MCF 10A (cell line): ENCODE results near the gene THEM4. TPM values are rescaled to one million over a fixed set of nuclear protein-coding genes. Genes with fewer than 3 reads are reported as not detected.
"Not testable (repeated sequence)": the region's sequence is repeated elsewhere in the genome, so short reads cannot be mapped to it uniquely, and the experiment has no call there.

ENCODE experiments used
- BruUV-seq: library from RNA; stranded (reverse); fragments of 400-500 nt; replicated peaks from 2 replicates; lab custom pipeline; 2021; lab: Mats Ljungman, UMichigan
- CTCF ChIA-PET: fragments of 300-600 bp; sonication (Branson Sonifier 250); formaldehyde crosslinking; extraction: SDS; loops from one replicate; lab custom pipeline; 2021; ENCODE audit warnings: antibody characterized with exemption, inconsistent platforms; lab: Yijun Ruan, JAX
- POLR2A ChIA-PET: fragments of 300-600, 350-650 bp; sonication (Branson Sonifier 250); formaldehyde crosslinking; extraction: SDS; loops from one replicate; lab custom pipeline; 2020; ENCODE audit warnings: antibody characterized with exemption, inconsistent platforms; lab: Yijun Ruan, JAX
- DNase-seq: peaks from one replicate; pipeline ENCODE4 v3.0.0-alpha.2; 2018; ENCODE audit not compliant: unreplicated experiment
- H3K27ac Mint-ChIP-seq: one replicate; pipeline ENCODE4 v1.8.0; 2022; ENCODE audit warnings: mild to moderate bottlenecking, low read depth, mixed read lengths; ENCODE audit not compliant: unreplicated experiment
- H3K27me3 Mint-ChIP-seq: one replicate; pipeline ENCODE4 v1.8.0; 2022; ENCODE audit warnings: mixed read lengths; ENCODE audit not compliant: insufficient read depth, unreplicated experiment
- H3K36me3 Mint-ChIP-seq: one replicate; pipeline ENCODE4 v1.8.0; 2022; ENCODE audit warnings: mild to moderate bottlenecking, moderate library complexity, mixed read lengths; ENCODE audit not compliant: insufficient read depth, unreplicated experiment
- H3K4me1 Mint-ChIP-seq: one replicate; pipeline ENCODE4 v1.8.0; 2022; ENCODE audit warnings: mixed read lengths; ENCODE audit not compliant: insufficient read depth, unreplicated experiment
- H3K4me3 Mint-ChIP-seq: one replicate; pipeline ENCODE4 v1.8.0; 2022; ENCODE audit warnings: mild to moderate bottlenecking, moderate library complexity, mixed read lengths; ENCODE audit not compliant: unreplicated experiment
- H3K9me3 Mint-ChIP-seq: one replicate; pipeline ENCODE4 v1.8.0; 2022; ENCODE audit warnings: mixed read lengths; ENCODE audit not compliant: unreplicated experiment
- CTCF ChIP-seq: fragments of 200-600 bp; IDR thresholded peaks from one replicate; pipeline ENCODE4 v1.8.0; 2022; ENCODE audit warnings: antibody characterized with exemption, mild to moderate bottlenecking; ENCODE audit not compliant: unreplicated experiment
- intact Hi-C: fragments of 100-400 bp; cut with micrococcal nuclease; formaldehyde crosslinking; loops from 2 replicates; pipeline ENCODE4 v1.14.1; 2022
- total RNA-seq: library from RNA; stranded (reverse); gene quantifications from 2 replicates; pipeline ENCODE4 v1.2.3, GENCODE V29; 2022

The THEM4 gene
- total RNA-seq, 1 experiment from 2014 or later, result 29.1 TPM

GRCh38 chr1:151888972-151889570 lies 20.2 kb downstream of the THEM4 start:
- CTCF ChIA-PET, result interaction anchor here (0.6 to 5.9 kb wide), 19 partner anchors 9 to 1424 kb away, joined by 3 to 60 read pairs (median 4); partner anchors contain the start of gene THEM4
- POLR2A ChIA-PET, result interaction anchor here (0.6 to 6.8 kb wide), 7 partner anchors 9 to 1646 kb away, joined by 3 to 74 read pairs (median 7); partner anchors contain the start of gene THEM4
- peaks cover 60% of the 10 kb centered on the region for H3K36me3 Mint-ChIP-seq
- peak; percentile 53 for TF ChIP-seq CTCF
- no peak overlapping the region for H3K27ac Mint-ChIP-seq
- BruUV-seq, result no TSS peak
- no peaks in the 10 kb centered on the region for H3K9me3 Mint-ChIP-seq
- intact Hi-C loops, result loop anchor here (1.0 kb wide), 3 partner anchors 45 to 112 kb away; no protein-coding TSS in a partner anchor
- no peaks in the 10 kb centered on the region for H3K27me3 Mint-ChIP-seq
- peak; percentile 42 for DNase-seq
- H3K4me3 Mint-ChIP-seq, result no peak overlapping the region
- peaks cover 30% of the 10 kb centered on the region for H3K4me1 Mint-ChIP-seq

GRCh38 chr1:151887028-151887427 lies 22.3 kb downstream of the THEM4 start:
- peak; percentile 96 for DNase-seq
- H3K4me3 Mint-ChIP-seq, result no peak overlapping the region
- H3K9me3 Mint-ChIP-seq, result no peaks in the 10 kb centered on the region
- intact Hi-C loops, result loop anchor here (2.0 kb wide), 1 partner anchor 22 kb away; the partner anchor contains the start of gene THEM4
- H3K36me3 Mint-ChIP-seq, result peaks cover 39% of the 10 kb centered on the region
- ChIA-PET CTCF (interaction anchor here (0.8 to 5.9 kb wide), 15 partner anchors 10 to 259 kb away, joined by 3 to 60 read pairs (median 4); partner anchors contain the start of gene THEM4), POLR2A (interaction anchor here (0.6 to 6.8 kb wide), 27 partner anchors 10 to 572 kb away, joined by 3 to 74 read pairs (median 4); partner anchors contain the start of genes POGZ, S100A11, THEM4 and THEM5)
- no TSS peak for BruUV-seq
- TF ChIP-seq CTCF, result no peak
- H3K4me1 Mint-ChIP-seq, result peaks cover 23% of the 10 kb centered on the region
- no peaks in the 10 kb centered on the region for H3K27me3 Mint-ChIP-seq
- H3K27ac Mint-ChIP-seq, result peak overlapping the region; percentile 63

GRCh38 chr1:151885479-151885878 lies 23.8 kb downstream of the THEM4 start:
- no peak for TF ChIP-seq CTCF
- Mint-ChIP-seq H3K27me3 (no peaks in the 10 kb centered on the region), H3K27ac (peak overlapping the region; percentile 12), H3K9me3 (no peaks in the 10 kb centered on the region), H3K36me3 (peaks cover 24% of the 10 kb centered on the region), H3K4me3 (no peak overlapping the region), H3K4me1 (peaks cover 23% of the 10 kb centered on the region)
- BruUV-seq, result no TSS peak
- CTCF ChIA-PET, result interaction anchor here (0.7 to 1.4 kb wide), 3 partner anchors 27 to 297 kb away, joined by 3 to 4 read pairs (median 3); no protein-coding TSS in a partner anchor
- intact Hi-C loops, result no loop called here
- DNase-seq, result no peak
- POLR2A ChIA-PET, result interaction anchor here (0.6 to 1.0 kb wide), 6 partner anchors 19 to 58 kb away, joined by 3 to 5 read pairs (median 3); partner anchors contain the start of gene THEM4

- DNase-seq, H3K27ac Mint-ChIP-seq, H3K27me3 Mint-ChIP-seq, H3K4me3 Mint-ChIP-seq, BruUV-seq, intact Hi-C loops, H3K9me3 Mint-ChIP-seq: not testable (repeated sequence)
- H3K36me3 Mint-ChIP-seq, result peaks cover 23% of the 10 kb centered on the region
- H3K4me1 Mint-ChIP-seq, result peaks cover 23% of the 10 kb centered on the region
- CTCF ChIA-PET, result interaction anchor here (1.1 to 1.6 kb wide), 4 partner anchors 12 to 116 kb away, joined by 3 to 10 read pairs (median 3); partner anchors contain the start of gene THEM4
- POLR2A ChIA-PET, result interaction anchor here (1.4 kb wide), 1 partner anchor 24 kb away, joined by 6 read pairs; the partner anchor contains the start of gene THEM4
These were observed 24.4 kb downstream of the THEM4 start for GRCh38 chr1:151884879-151885278.

GRCh38 chr1:151884445-151884844 lies 24.9 kb downstream of the THEM4 start:
- BruUV-seq, H3K27ac Mint-ChIP-seq, H3K27me3 Mint-ChIP-seq, intact Hi-C loops, H3K4me3 Mint-ChIP-seq, H3K9me3 Mint-ChIP-seq, DNase-seq: not testable (repeated sequence)
- ChIA-PET POLR2A (interaction anchor here (0.6 to 1.4 kb wide), 4 partner anchors 22 to 46 kb away, joined by 3 to 6 read pairs (median 4); partner anchors contain the start of gene THEM4), CTCF (interaction anchor here (0.6 to 1.6 kb wide), 5 partner anchors 12 to 140 kb away, joined by 3 to 10 read pairs (median 3); partner anchors contain the start of gene THEM4)
- Mint-ChIP-seq H3K36me3 (peaks cover 25% of the 10 kb centered on the region), H3K4me1 (peaks cover 23% of the 10 kb centered on the region)

- BruUV-seq, DNase-seq, H3K27ac Mint-ChIP-seq, H3K9me3 Mint-ChIP-seq, H3K4me3 Mint-ChIP-seq, H3K27me3 Mint-ChIP-seq, intact Hi-C loops: not testable (repeated sequence)
- ChIA-PET POLR2A (interaction anchor here (0.6 to 1.4 kb wide), 5 partner anchors 22 to 134 kb away, joined by 3 to 6 read pairs (median 3); partner anchors contain the start of gene THEM4), CTCF (interaction anchor here (0.6 to 2.6 kb wide), 5 partner anchors 7 to 139 kb away, joined by 3 to 10 read pairs (median 3); partner anchors contain the start of gene THEM4)
- peaks cover 23% of the 10 kb centered on the region for H3K4me1 Mint-ChIP-seq
- peaks cover 21% of the 10 kb centered on the region for H3K36me3 Mint-ChIP-seq
These were observed 25.4 kb downstream of the THEM4 start for GRCh38 chr1:151883898-151884297.
